Measurements from ENCODE around the gene MAP3K8. TPM values are rescaled to one million over a fixed set of nuclear protein-coding genes. Genes with fewer than 3 reads are reported as not detected.

The MAP3K8 gene
- total and polyA plus RNA-seq, 9 of the 15 experiments (the other 6 are each of a cell fraction or from before 2014, with no cell fraction given): 6.9 to 23.6 (median 13.6) TPM

GRCh38 chr10:30433730-30434272 lies at the start of gene MAP3K8 (continued):
- TF ChIP-seq VEZF1 (CRISPR knock-in tag; IDR thresholded peaks at IDR 0.05): peak; percentile 95
- peak; percentile 42 for TF ChIP-seq RBBP5 (IDR thresholded peaks at IDR 0.05; ENCODE audit: borderline replicate concordance, insufficient read depth, low read length, poor library complexity, severe bottlenecking)
- TF ChIP-seq ZBTB11 (CRISPR knock-in tag; IDR thresholded peaks at IDR 0.05): peak in 1 of 3 experiments; percentile 39; a peak in 2 of 6 replicates
- TF ChIP-seq RCOR1 (IDR thresholded peaks at IDR 0.05; ENCODE audit: borderline replicate concordance in 1 of 2, low read depth in 2 of 2, low read length in 2 of 2): peak in 1 of 2 experiments; percentile 47; a peak in 1 of 4 replicates
- peak; percentile 19 to 88; a peak in 3 of 4 replicates for TF ChIP-seq NONO (IDR thresholded peaks at IDR 0.05; ENCODE audit: low read depth in 2 of 2, low read length in 1 of 2)
- TF ChIP-seq POLR2A (conservative IDR thresholded peaks at IDR 0.05): no peak; the same call in none of the 2 replicates
- peak; percentile 79 for TF ChIP-seq ZFX (CRISPR knock-in tag; IDR thresholded peaks at IDR 0.05)
- TF ChIP-seq PKNOX1 (IDR thresholded peaks at IDR 0.05): 0 out of 2 replicates have a peak, but pooled peaks have one; percentile 11
- peak; percentile 13 for TF ChIP-seq TAF9B (IDR thresholded peaks at IDR 0.05; ENCODE audit: partially characterized antibody)
- peak; percentile 19 for TF ChIP-seq HMGN3 (IDR thresholded peaks at IDR 0.05; ENCODE audit: borderline replicate concordance, extremely low read depth, insufficient read length, low read depth, low read length)
- peak; percentile 47 for TF ChIP-seq HNRNPL (IDR thresholded peaks at IDR 0.05; ENCODE audit: low read depth, low read length)
- TF ChIP-seq ZNF311 (CRISPR knock-in tag; IDR thresholded peaks at IDR 0.05): no peak
- no peak for TF ChIP-seq TFE3 (CRISPR knock-in tag; IDR thresholded peaks at IDR 0.05)
- no peak for TF ChIP-seq HOXB6 (CRISPR knock-in tag; IDR thresholded peaks at IDR 0.05; ENCODE audit: borderline replicate concordance)
- TF ChIP-seq ARID2 (IDR thresholded peaks at IDR 0.05): no peak
- TF ChIP-seq ELF1 (tag; IDR thresholded peaks at IDR 0.05): 0 out of 2 replicates have a peak, but pooled peaks have one; percentile 37
- no peak for TF ChIP-seq GTF2F1 (IDR thresholded peaks at IDR 0.05; ENCODE audit: low read depth, low read length)
- 0 out of 2 replicates have a peak, but pooled peaks have one; percentile 15 for TF ChIP-seq IRF1 (CRISPR knock-in tag; IDR thresholded peaks at IDR 0.05; ENCODE audit: borderline replicate concordance)
